Stimulated activated CD8-positive, alpha-beta memory T cell treated with anti-CD3 and anti-CD28 coated beads, Interleukin-7, amount 100 ng/mL, for 24 hours (primary cell): Measurements from ENCODE around the gene PDZRN3.

Experiments used
- DNase-seq: peaks from one replicate; pipeline ENCODE4 v3.0.0-alpha.2; 2020; ENCODE audit warnings: low read depth

Gene PDZRN3

DNA sequence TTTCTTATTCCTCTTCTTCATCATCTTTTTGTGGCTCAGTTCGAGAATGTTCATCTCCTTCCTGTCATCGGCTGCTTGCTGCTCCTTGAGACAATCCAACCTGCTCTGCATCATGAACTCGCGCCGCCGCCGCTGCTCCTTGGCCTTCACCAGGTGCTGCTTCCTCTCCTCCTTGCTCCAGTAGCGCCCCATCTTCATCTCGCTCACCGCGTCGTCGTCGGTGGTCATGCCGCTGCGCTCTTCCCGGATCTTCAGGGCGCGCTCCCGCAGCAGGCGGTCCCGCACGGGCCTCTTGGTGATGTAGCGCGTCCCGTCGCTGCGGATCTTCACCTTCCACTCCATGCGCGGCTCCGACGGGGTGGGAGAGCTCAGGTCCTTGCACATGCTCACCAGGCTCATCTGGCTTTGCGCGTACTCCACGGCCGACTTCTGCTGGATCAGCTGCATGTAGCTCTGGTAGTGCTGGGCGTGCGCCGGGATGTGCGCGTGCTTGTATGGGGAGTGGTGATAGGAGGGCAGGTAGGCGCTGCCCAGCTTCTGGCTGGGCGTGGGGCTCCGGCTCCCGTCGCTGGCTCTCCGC, 241.2 kb downstream of the PDZRN3 start:
- DNase-seq, result no peak

DNA sequence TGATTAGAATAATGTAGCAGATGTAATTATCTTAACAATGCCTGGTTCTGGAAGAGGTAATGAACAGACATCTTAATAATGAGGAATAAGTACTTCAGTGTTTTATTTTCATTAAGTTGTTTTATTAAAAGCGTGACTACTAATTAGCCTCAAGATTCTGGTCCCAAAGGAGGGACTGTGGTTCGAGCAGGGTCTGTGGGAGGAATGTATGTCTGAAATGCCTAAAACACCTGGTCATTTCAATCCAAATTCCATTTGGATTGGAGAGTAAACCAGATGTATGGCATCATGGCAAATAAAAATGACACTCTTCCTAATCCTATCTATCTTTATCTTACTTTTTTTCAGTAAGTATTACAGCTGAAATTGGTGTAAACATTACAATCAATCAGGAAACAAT, 243.2 kb downstream of the PDZRN3 start:
- DNase-seq, result no peak

DNA sequence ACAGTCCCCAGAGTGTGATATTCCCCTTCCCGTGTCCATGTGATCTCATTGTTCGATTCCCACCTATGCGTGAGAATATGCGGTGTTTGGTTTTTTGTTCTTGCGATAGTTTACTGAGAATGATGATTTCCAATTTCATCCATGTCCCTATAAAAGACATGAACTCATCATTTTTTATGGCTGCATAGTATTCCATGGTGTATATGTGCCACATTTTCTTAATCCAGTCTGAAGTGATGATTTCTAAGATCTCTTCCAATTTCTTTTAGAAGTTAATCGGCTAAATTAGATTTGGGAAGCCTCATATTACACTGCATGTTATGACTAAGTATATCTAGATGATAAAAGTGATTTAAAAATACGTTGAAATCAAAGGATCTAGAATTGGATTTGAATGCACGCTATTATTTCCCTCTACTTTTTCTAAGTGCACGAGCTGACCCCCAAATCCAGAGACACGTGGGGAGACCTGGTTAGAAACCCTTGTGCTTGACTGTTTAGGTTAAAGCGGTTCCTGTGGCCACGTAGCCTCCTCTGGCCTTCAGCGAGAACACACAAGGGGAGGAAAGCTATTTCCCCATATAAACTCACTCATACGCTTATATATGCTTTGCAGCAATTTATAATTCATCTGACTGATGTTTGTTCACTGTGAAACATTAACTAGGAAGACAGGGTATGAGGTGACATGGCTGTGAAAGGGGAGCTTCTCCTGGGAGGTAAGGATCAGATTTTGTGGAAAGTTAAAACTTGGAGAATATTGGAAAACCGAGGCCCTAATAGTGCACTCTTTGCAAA, 243.8 kb downstream of the PDZRN3 start:
- no peak for DNase-seq

DNA sequence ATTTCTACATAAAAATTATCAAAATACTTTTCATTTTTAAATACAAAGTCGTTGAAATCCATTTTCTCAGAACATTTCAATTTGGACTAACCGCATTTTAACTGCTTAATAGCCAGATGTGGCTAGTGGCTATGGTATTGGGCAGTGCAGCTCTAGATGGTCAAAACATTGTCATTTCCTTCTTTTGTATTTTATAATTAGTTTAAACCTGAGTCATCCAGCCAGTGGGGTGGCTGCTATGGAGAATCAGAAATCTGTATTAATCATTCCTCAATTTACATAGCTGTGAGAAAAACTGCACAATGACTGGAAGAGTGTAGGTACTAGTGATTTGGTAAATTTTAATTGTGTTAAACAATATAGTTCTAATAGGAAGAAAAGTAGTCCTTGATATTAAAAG, 245.3 kb downstream of the PDZRN3 start:
- DNase-seq, result no peak

DNA sequence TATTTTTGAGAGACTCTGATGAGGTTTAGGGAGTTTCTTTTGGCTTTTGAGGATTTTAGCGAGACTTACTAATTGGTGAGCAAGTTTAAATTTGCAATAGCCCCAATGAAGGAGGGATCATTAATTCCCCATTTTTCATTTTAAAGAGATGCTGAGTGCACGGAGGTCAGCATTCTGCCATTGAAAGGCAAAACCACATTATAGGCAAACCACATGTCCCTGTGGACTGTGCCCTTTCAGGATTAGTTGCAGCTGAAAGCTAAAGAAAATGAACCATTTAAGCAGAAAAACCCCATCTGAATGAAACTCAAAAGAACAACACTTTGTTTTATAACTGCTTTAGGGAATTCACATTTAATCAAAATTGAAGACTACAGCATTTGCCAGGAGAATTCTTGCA, 246.5 kb downstream of the PDZRN3 start:
- no peak for DNase-seq

DNA sequence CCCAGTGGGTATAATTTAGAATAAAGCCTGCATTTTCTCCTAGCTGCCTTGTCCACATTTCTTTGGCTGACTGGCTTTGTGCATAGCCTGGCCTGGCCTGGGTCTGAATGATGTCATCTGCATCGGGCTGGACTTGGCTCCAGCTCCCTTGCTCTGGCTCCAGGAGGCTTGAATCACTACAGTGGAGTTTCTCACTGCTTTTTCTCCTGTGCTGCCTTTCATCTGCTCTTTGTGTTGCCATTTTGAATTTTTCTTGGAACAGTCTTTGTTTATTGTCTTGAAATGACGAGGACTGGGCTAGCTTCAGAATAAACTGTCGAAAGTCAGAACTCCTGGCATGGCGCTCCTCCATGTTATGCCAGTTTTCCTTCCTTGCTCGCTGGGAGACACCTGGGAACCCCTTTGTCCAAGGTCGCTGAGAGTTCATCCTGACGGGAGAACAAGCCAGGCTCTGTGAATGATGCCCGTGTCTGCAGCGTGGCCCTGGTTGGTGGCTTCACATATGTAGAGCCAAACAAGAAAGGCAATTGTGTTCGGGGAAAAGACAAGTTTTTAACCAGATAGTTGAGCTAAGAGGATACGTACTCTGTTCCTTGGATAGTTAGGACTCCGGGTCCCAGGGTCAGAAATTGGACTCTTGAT, 258.9 kb downstream of the PDZRN3 start:
- no peak for DNase-seq

DNA sequence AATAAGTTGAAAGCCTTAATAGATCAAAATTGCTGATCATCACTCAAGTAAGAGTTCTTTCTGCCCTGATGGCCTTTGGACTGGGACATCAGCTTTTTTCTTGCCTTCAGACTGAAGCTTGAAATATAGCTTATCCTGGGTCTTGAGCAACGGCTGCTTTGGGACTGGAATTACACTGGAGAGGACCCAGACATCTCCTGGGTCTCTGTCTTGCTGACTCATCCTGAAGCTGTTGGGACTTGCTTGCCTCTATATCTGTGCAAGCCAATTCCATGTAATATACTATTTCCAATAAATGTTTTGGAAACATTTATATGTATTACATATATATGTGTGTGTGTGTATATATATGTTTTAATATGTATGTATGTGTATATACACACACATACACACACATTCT, 260.2 kb downstream of the PDZRN3 start:
- no peak for DNase-seq

DNA sequence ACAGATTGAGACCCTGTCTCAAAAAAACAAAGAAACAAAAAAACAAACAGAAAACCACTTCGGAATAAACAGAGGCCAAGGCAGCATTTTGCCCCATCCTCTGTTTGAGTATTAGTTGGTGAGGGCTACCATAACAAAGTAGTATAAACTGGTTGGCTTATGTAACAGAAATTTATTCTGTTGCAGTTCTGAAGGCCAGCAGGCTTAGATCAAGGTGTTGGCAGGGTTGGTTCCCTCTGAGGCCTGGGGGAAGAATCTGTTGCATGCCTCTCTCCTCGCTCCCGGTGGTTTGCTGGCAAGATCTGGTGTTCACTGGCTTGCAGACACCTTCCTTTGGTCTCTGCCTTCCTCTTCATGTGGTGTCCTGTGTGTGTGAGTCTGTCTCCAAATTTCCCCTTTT, 261.6 kb downstream of the PDZRN3 start:
- no peak for DNase-seq

DNA sequence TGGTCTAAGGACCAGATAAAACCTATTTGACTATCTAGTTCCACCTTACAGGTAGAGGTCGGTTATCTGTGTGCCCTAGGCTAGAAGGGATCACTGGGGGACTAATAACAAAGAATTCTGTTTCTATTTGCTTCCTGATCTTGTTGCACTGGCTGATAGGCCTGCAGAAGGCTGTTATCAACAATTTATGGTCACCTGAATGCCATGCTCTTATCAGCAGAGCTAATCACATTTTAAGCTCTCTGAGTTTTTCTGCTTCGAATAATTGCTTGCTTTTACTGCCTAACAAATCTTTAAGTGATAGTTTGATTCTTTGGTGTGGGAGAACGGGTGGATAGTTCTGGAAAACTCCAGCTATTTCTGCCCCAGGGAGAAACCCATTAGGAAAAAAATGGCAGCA, 263.1 kb downstream of the PDZRN3 start:
- no peak for DNase-seq

DNA sequence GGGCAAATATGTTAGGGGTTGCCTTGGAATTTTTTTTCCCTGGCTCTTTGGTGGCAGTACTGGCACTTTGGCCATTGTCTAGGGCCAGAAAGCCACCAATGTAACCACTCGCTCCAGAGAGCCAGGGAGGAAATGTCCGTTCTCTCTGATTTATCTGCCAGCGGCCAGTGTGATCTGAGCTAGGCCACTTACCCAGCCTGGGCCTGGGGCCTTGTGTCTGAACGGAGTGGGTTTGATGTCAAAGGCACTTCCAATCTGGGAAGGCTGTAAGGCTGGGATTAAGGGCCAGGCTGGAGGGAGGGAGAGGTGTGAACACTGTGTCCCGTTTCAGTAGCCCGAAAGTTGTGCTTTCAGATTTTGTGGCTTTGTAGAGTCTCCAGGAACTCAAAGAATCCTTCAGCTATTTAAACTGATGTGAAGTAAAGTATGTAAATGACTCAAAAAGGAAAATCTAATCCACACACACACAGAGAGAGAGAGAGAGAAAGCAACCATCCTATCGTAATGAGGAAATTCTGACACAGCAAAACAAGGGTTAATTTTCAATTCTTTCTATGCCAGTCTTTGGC, 271.0 kb downstream of the PDZRN3 start:
- no peak for DNase-seq

DNA sequence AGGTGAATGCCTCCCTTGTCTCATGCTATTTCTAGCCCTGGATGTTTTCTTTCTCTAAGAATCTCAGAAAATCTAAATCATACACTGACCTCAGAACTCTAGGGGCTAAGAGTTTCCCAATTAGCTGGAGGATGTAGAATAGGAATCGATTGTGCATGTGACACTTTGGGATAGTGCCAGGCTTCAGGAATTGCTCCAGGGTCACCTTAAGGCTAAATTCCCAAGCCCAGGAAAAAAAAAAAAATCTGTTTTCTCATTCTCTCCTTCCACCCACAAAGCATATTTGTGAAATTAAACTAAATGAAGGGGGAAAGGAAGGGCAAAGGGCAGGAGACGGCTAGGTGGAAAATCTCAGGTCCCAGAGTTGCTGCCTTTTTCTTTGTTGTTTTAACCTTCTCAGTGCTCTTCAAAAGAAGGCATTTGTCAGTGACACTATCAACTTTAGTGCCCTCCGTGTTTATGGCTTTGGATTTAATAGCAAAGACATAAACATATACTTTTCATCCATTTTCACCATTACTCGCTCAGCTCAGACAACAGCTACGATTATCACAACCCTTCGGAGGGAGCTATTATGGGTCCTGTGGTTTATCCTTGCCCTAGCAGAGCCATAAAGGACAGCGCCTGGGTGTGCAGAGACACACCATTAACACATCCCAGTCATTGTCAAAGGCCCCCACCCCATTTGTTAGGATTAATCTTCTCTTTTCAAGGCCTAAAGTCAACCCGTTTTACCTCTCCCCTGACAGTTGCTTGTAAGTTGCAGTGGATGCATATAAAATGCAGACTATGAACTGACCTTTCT, 271.7 kb downstream of the PDZRN3 start:
- DNase-seq, result no peak

DNA sequence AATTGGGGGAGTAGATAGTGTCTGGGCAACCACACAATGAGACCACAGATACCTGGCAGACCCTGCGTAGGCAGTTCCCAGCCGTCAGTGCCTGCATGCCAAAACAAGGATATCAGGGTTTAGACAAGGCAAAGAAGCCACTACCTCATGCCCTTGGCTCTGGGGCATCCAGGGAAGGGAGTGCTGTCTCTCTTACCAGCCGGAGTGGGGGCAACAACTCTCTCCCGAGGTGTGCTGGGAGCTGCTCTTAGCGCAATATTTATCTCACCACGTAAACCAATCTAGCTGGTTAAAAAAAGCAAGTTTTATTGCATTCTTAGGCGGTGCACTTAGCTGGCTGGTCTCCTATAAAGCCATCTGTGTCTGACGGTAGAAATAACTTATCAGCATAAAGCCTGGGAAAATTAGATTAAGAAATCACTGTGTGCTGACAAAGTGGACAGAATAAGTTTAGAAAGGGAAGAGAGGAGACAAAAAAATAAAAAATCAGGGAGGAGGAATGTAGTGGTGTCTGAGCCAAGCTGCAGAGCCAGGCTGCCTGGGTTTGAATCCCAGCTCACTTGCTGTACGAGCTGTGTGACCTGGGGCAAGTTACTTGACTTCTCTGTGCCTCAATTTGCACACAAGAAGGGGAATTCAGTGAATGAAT, 273.2 kb downstream of the PDZRN3 start:
- DNase-seq, result no peak

DNA sequence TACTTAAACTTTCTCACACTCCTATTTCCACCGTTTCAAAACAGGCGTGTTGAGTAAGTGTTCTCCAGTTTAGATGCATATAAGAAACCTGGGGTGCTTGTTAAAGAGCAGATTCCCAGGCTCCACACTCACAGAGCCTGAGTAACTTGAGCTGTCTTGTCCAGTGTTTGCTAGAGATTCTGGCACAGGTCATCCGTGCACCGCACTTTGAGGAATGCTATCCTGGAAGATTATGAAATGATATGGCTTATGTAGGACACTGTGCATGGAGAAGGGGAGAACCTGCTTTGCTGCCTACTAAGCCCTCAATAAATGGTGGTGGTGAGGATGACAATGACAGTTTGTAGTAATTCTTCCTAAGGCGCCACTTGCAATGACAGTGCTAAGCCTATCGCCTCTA, 273.7 kb downstream of the PDZRN3 start:
- no peak for DNase-seq

DNA sequence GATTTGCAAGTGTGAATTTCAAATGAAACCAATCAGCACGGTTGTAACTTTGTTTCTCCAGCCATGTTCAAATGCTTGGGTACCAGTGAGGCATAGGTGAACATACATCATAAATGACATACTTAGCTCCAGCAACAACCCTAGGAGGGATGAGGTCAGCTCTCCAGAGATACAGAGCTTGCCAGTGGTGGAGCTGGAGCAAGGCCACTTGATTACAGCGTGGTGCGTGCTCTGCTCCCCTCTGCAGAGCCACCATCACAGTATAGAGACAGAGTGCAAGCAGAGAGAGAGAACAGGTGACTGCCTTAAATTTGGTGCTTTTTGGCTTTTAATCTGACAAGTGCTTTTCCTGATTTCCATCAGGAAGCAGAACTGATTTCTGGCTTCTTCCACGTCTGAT, 275.1 kb downstream of the PDZRN3 start:
- DNase-seq, result no peak

DNA sequence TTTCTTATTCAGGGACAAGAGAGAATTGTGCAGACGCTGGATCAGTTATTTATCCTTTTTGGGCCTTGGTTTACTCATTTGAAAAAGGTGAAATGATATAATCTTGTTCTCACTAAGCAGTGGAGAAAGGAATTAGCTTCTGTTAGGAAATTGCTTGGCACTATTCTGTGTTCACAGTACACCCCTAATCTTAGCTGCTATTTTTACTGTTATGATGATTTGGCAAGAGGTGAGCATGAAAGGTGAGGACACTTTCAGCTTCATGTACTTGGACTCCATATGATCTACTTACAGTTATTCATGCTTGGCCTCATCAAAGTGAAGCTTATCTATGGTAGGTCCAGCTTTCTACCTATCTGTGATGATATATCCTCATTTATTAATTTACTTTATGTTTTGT, 282.7 kb downstream of the PDZRN3 start:
- DNase-seq, result no peak

DNA sequence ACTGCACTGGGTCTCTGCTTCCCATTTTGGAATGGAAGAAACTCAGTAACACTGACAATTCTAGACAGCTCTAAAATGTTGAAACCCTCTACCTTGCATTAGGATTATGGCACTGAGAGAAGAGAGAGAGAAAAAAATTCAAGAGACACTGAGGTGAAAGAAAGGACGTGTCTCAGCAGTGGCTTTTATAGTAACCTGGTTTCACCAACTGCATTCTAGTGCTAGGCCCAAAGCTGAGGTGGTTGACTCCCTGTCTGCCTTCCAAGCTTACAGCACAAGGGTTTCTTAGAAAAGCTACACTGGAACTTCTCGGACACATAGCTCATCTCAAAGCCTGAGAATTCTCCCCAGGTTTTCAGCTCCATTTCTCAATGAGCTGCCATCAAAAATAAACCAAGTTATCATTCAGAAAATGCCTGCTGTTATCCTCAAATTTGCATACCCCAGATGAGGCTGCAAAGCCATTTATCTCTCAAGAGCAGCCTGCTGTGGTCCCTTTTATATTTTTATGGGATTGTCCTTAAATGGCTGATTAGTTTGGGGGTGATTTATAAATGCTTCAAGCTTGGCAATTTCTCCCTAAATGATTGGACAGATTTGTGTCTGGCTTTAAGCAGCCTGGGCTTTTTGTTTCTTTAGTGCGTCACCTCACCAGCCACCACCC, 283.3 kb downstream of the PDZRN3 start:
- no peak for DNase-seq

DNA sequence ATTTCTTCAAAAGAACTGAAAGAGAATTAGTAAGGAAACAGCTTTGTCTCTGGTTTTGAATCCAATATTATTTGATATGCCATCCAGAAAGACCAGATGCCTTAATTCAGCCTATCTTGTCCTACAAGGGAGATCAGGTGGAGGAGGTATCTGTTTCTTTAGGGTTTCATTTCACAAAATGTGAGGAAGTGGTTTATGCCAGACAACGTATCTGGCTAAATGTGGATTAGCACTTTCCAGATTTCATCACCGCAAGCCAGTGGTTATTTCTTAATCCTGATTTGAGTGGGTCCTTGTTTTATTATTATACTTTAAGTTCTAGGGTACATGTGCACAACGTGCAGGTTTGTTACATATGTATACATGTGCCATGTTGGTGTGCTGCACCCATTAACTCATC, 292.2 kb downstream of the PDZRN3 start:
- DNase-seq, result no peak
